Prostate gland (tissue), 2 donors: Measurements from ENCODE around the gene IKZF4.

Experiments used
- POLR2A ChIP-seq: fragments of 450-650 bp; IDR thresholded peaks from one replicate; pipeline ENCODE4 v1.6.1; 2016; ENCODE audit warnings: antibody characterized with exemption, mild to moderate bottlenecking
- POLR2AphosphoS5 ChIP-seq: sonication (generic); formaldehyde crosslinking; IDR thresholded peaks from one replicate; pipeline ENCODE4 v1.6.1; 2017; ENCODE audit warnings: antibody characterized with exemption
- TF ChIP-seq, protein P1 (sequence below), 4 experiments: fragments of 200-600 bp in 2 of 4; fragments of 450-650 bp in 2 of 4; sonication (generic) in 2 of 4; IDR thresholded peaks; 1 replicate in 3 of 4; 2 replicates in 1 of 4; pipeline ENCODE4 v1.5.1; 2016 to 2019; ENCODE audit warnings: antibody characterized with exemption in 4 of 4, mild to moderate bottlenecking in 2 of 4, moderate library complexity in 2 of 4

GRCh38 chr12:55972911-55973598, 47.8 kb upstream of the IKZF4 start:
- TF ChIP-seq, protein P1, sequence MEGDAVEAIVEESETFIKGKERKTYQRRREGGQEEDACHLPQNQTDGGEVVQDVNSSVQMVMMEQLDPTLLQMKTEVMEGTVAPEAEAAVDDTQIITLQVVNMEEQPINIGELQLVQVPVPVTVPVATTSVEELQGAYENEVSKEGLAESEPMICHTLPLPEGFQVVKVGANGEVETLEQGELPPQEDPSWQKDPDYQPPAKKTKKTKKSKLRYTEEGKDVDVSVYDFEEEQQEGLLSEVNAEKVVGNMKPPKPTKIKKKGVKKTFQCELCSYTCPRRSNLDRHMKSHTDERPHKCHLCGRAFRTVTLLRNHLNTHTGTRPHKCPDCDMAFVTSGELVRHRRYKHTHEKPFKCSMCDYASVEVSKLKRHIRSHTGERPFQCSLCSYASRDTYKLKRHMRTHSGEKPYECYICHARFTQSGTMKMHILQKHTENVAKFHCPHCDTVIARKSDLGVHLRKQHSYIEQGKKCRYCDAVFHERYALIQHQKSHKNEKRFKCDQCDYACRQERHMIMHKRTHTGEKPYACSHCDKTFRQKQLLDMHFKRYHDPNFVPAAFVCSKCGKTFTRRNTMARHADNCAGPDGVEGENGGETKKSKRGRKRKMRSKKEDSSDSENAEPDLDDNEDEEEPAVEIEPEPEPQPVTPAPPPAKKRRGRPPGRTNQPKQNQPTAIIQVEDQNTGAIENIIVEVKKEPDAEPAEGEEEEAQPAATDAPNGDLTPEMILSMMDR (IDR thresholded peaks at IDR 0.05): no peak
- TF ChIP-seq POLR2AphosphoS5 (no peak), POLR2A (peak; percentile 82)
